Activated CD8-positive, alpha-beta T cell treated with anti-CD3 and anti-CD28 coated beads for 36 hours (primary cell): Measurements from ENCODE around the gene SYMPK. TPM values are rescaled to one million over a fixed set of nuclear protein-coding genes. Genes with fewer than 3 reads are reported as not detected.

Source experiments
- ATAC-seq: fragments of 200-7000 bp; cut with Tn5 transposase; one replicate; pipeline ENCODE4 v1.10.0; 2021; ENCODE audit warnings: mild to moderate bottlenecking, moderate library complexity
- CTCF ChIA-PET: fragments of 350-600 bp; sonication (Branson Sonifier 250); formaldehyde crosslinking; loops from one replicate; lab custom pipeline; 2021; ENCODE audit warnings: antibody characterized with exemption; lab: Charles Lee
- POLR2A ChIA-PET: fragments of 350-600 bp; sonication (Branson Sonifier 250); formaldehyde crosslinking; loops from one replicate; lab custom pipeline; 2021; ENCODE audit warnings: antibody characterized with exemption; lab: Charles Lee
- DNase-seq: peaks from one replicate; pipeline ENCODE4 v3.0.0-alpha.2; 2020
- H3K27ac Mint-ChIP-seq: one replicate; pipeline ENCODE4 v1.8.0; 2021; ENCODE audit warnings: mild to moderate bottlenecking, mixed read lengths
- H3K27me3 Mint-ChIP-seq: one replicate; pipeline ENCODE4 v1.8.0; 2021; ENCODE audit warnings: mixed read lengths
- H3K36me3 Mint-ChIP-seq: one replicate; pipeline ENCODE4 v1.8.0; 2021; ENCODE audit warnings: low read depth, mixed read lengths
- H3K4me1 Mint-ChIP-seq: one replicate; pipeline ENCODE4 v1.8.0; 2021; ENCODE audit warnings: low read depth, mixed read lengths
- H3K4me3 Mint-ChIP-seq: one replicate; pipeline ENCODE4 v1.8.0; 2021; ENCODE audit warnings: mild to moderate bottlenecking, moderate library complexity, mixed read lengths
- H3K9me3 Mint-ChIP-seq: one replicate; pipeline ENCODE4 v1.8.0; 2021; ENCODE audit warnings: mixed read lengths
- intact Hi-C: fragments of 100-400 bp; cut with micrococcal nuclease; formaldehyde crosslinking; loops from one replicate; pipeline ENCODE4 v1.10.0; 2022
- total RNA-seq, 2 experiments: library from RNA; stranded (reverse); gene quantifications; one replicate each; pipeline ENCODE4 v1.2.3, GENCODE V29; 2021
- TF ChIP-seq, protein P1 (sequence below): fragments of 200-600 bp; IDR thresholded peaks from one replicate; pipeline ENCODE4 v1.8.0; 2022; ENCODE audit warnings: antibody characterized with exemption, mild to moderate bottlenecking

Gene SYMPK
- total RNA-seq, 2 experiments from 2014 or later: 96.8 to 114 TPM

DNA sequence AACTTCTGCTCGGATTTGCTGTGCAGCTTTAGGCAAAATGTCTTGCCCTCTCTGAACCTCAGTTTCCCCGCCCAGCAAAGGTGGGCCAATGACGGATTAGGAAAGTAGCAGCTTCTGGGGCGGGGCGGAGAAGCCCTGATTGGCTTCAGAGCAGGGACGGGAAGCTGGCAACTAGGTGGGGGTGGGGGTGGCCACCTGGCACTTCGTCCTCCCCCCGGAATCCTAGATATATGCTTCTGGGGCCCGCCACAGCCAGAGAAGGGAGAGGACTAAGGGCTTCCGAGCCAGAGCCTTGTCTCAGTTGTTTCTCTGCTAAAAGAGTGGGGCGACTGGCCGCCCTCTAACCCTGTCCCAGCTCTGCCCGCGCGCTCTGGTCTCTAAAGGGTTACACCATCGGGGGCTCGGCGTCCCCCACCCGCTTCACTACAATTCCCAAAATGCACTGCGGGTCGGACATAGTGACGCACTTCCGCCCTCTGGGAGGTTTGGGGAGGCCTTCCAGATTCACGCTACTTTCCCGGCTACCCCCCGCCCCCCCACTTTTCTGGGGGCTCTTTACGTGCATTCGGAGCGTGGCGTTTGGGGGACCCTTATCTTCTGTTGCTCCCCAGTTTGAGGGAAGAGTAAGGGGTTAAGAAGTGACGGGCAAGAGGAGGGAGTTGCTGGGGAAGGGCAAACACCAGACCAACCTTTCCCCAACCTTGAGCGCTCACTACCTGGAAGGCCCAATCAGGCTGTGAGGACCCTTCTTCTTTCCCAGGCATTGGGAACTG is 23.7 kb upstream of the SYMPK start:
- TF ChIP-seq, protein P1, sequence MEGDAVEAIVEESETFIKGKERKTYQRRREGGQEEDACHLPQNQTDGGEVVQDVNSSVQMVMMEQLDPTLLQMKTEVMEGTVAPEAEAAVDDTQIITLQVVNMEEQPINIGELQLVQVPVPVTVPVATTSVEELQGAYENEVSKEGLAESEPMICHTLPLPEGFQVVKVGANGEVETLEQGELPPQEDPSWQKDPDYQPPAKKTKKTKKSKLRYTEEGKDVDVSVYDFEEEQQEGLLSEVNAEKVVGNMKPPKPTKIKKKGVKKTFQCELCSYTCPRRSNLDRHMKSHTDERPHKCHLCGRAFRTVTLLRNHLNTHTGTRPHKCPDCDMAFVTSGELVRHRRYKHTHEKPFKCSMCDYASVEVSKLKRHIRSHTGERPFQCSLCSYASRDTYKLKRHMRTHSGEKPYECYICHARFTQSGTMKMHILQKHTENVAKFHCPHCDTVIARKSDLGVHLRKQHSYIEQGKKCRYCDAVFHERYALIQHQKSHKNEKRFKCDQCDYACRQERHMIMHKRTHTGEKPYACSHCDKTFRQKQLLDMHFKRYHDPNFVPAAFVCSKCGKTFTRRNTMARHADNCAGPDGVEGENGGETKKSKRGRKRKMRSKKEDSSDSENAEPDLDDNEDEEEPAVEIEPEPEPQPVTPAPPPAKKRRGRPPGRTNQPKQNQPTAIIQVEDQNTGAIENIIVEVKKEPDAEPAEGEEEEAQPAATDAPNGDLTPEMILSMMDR: no peak
- DNase-seq (peak; percentile 98), ATAC-seq (peak; percentile 85)
- no peaks in the 10 kb centered on the region for H3K27me3 Mint-ChIP-seq
- H3K9me3 Mint-ChIP-seq: no peaks in the 10 kb centered on the region
- CTCF ChIA-PET: interaction anchor here (0.7 to 10.1 kb wide), 7 partner anchors 8 to 108 kb away, joined by 3 to 100 read pairs (median 5); partner anchors contain the start of genes CCDC61, FOXA3, MYPOP and SYMPK
- peaks cover 16% of the 10 kb centered on the region for H3K4me1 Mint-ChIP-seq
- intact Hi-C loops: no loop called here
- peak overlapping the region; percentile 92 for H3K27ac Mint-ChIP-seq
- H3K4me3 Mint-ChIP-seq: peak overlapping the region; percentile 84
- POLR2A ChIA-PET: interaction anchor here (0.6 to 2.7 kb wide), 11 partner anchors 14 to 167 kb away, joined by 3 to 24 read pairs (median 4); partner anchors contain the start of genes CCDC61, FOXA3, MYPOP and SIX5
- peaks cover 6% of the 10 kb centered on the region for H3K36me3 Mint-ChIP-seq

DNA sequence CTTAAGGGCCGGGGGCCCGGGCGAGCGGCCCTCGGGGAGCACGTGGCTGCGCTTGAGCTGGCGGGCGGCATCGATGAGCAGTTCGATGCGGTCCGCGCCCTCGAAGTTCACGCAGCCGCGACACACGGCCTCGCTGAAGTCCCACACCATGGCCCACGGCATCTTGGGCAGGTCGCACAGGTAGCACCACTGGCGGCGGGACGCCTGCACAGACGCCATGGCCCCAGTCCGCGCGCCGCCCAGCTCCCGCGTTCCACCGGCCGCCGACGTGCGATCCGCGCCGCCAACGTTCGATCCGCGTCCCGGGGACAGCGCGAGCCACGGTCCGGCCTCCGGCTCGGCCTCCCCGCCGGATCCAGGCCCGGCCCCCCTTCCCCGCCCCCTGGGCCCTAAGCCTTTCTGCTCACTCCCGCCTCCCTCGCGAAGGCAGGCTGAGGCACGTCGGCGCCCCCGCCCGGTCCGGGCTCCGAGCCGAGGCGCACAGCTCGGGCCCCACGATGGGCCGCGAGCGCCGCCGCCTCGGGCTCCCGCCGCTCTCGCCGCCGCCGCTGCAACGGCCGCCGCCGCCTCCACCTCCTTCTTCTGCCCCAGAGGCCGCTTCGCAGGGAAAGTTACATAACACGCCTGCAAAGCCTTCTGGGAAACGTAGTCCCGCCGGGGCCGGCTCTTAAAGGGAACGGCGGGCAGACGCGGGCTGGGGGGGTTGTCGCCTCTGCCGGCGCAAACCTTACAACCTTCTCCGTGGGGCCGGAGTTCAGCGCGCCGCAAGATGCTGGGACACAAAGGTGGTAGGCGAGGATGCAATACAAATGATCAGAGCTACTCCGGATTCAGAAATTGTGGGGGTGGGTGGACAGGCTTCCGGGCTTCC is 22.8 kb upstream of the SYMPK start, which contains the start of gene IRF2BP1:
Gene IRF2BP1 (minus strand): TSS at position 586 of the 871 bp plus-strand sequence. CDS start 367 bp downstream, at position 219.
- ATAC-seq (peak; percentile 65), DNase-seq (peak; percentile 95)
- Mint-ChIP-seq H3K9me3 (no peaks in the 10 kb centered on the region), H3K27me3 (no peaks in the 10 kb centered on the region), H3K4me3 (peak within 1 kb of the TSS; percentile 84), H3K27ac (peak within 1 kb of the TSS; percentile 92), H3K4me1 (peaks cover 22% of the 10 kb centered on the region), H3K36me3 (peaks cover 6% of the 10 kb centered on the region)
- POLR2A ChIA-PET: interaction anchor here (0.6 to 2.7 kb wide), 15 partner anchors 14 to 166 kb away, joined by 3 to 24 read pairs (median 4); partner anchors contain the start of genes CCDC61, FOXA3, MYPOP and SIX5
- CTCF ChIA-PET: interaction anchor here (0.7 to 10.1 kb wide), 9 partner anchors 9 to 117 kb away, joined by 3 to 100 read pairs (median 5); partner anchors contain the start of genes CCDC61, FOXA3, MYPOP and SIX5
- TF ChIP-seq, protein P1: no peak
- intact Hi-C loops: no loop called here

DNA sequence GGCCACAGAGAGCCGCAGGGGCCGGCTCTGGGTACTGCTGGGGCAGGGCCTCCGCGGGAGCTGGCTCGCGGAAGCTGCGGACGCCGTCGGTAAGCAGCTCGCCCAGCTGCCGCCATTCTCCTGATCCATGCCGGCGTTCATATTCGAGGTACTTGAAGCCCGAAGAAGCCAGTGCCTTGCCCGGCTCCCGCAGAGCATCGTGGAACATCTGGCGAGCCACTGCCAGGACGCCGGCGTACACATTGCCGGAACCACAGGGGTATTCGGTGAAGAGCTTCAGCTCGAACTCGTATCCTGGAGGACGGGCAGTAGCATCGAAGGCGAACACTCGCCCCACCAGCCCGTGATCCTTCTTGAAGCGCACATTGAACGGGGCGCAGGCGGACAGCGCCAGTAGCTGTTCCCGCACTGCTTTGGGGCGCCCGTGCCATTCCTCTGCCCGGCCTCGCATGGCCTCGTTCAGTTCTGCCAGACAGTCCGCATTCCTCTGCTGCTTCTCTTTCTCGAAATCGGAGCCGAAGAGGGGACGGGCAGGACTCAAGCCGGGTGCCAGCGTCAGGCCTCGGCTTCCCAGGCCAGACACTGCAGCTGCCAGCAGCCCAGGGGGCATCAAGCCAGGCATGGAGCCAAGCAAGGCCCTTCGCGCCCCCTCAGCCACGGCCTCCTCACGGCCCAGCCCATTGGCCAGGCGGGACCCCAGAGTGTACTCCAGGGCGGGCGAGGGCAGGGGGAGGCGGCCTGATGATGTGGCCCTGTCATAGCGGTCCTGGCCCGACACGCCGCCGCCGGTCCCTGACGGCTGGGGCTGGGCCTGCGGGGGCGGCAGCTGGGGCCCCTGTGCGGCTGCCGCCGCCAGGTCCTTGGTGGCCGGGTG is 22.0 kb upstream of the SYMPK start:
- DNase-seq (peak; percentile 70), ATAC-seq (no peak)
- intact Hi-C loops: no loop called here
- TF ChIP-seq, protein P1: no peak
- ChIA-PET CTCF (interaction anchor here (1.2 to 10.1 kb wide), 6 partner anchors 10 to 116 kb away, joined by 3 to 100 read pairs (median 5); partner anchors contain the start of genes CCDC61, FOXA3, MYPOP and SIX5), POLR2A (interaction anchor here (0.7 to 2.7 kb wide), 6 partner anchors 16 to 116 kb away, joined by 3 to 24 read pairs (median 6); partner anchors contain the start of genes CCDC61, FOXA3, MYPOP and SIX5)
- Mint-ChIP-seq H3K4me3 (peak overlapping the region; percentile 84), H3K4me1 (peaks cover 22% of the 10 kb centered on the region), H3K9me3 (no peaks in the 10 kb centered on the region), H3K36me3 (peaks cover 6% of the 10 kb centered on the region), H3K27ac (peak overlapping the region; percentile 38), H3K27me3 (no peaks in the 10 kb centered on the region)
